ENCODE measurements around the gene ARHGEF19. TPM values are rescaled to one million over a fixed set of nuclear protein-coding genes. Genes with fewer than 3 reads are reported as not detected.
"Not testable (repeated sequence)": the region's sequence is repeated elsewhere in the genome, so short reads cannot be mapped to it uniquely, and the experiment has no call there.

ARHGEF19 gene
- total RNA-seq, 2 donors from 2014 or later: 14.8 to 17.5 TPM

- Mint-ChIP-seq H3K9me3 (no peaks in the 10 kb centered on the region), H3K4me1 (peaks cover 7% of the 10 kb centered on the region), H3K36me3 (ENCODE audit: low read depth) (no peaks in the 10 kb centered on the region), H3K27me3 (ENCODE audit: insufficient read depth) (peaks cover 50% of the 10 kb centered on the region), H3K4me3 (peak overlapping the region; percentile 51), H3K27ac (no peak overlapping the region)
- H3K27me3 ChIP-seq (ENCODE audit: control insufficient read depth, insufficient read depth, low read length, poor library complexity, severe bottlenecking): peaks cover 51% of the 10 kb centered on the region
- no peaks in the 10 kb centered on the region for H3K36me3 ChIP-seq (ENCODE audit: control insufficient read depth, insufficient read depth, low read length)
- 90 to 91% methylated on average over 12 of the region's 12 CpGs for WGBS, 2 experiments (ENCODE audit: insufficient coverage in 1 of 2, insufficient read length in 1 of 2)
- H3K4me1 ChIP-seq (ENCODE audit: control insufficient read depth, insufficient read depth, low read length): no peaks in the 10 kb centered on the region
- H3K9me3 ChIP-seq (ENCODE audit: control insufficient read depth, low read length): no peaks in the 10 kb centered on the region
- DNase-seq: no peak
- no peak for TF ChIP-seq CTCF (conservative IDR thresholded peaks at IDR 0.05)
- H3K9ac ChIP-seq (ENCODE audit: extremely low read depth, low read length, poor library complexity, severe bottlenecking): no peak overlapping the region
- no peak overlapping the region for H3K4me3 ChIP-seq (ENCODE audit: low read length)
- H3K27ac ChIP-seq (ENCODE audit: low read depth, low read length): no peak overlapping the region
These were observed 5.7 kb upstream of the ARHGEF19 start for GRCh38 chr1:16218014-16218673.

GRCh38 chr1:16217061-16217785, 4.8 kb upstream of the ARHGEF19 start:
- no peak for TF ChIP-seq CTCF (conservative IDR thresholded peaks at IDR 0.05)

GRCh38 chr1:16215882-16216753, 3.7 kb upstream of the ARHGEF19 start:
- peak overlapping the region; percentile 28 for H3K27ac Mint-ChIP-seq
- H3K4me3 Mint-ChIP-seq: peak overlapping the region; percentile 51
- H3K27me3 ChIP-seq (ENCODE audit: control insufficient read depth, insufficient read depth, low read length, poor library complexity, severe bottlenecking): peaks cover 40% of the 10 kb centered on the region
- peaks cover 14% of the 10 kb centered on the region for H3K4me1 Mint-ChIP-seq
- 23 to 25% methylated on average over 17 to 33 of the region's 33 CpGs for WGBS, 2 experiments (ENCODE audit: insufficient coverage in 1 of 2, insufficient read length in 1 of 2)
- no peak for TF ChIP-seq CTCF (conservative IDR thresholded peaks at IDR 0.05)
- no peaks in the 10 kb centered on the region for H3K9me3 ChIP-seq (ENCODE audit: control insufficient read depth, low read length)
- H3K9me3 Mint-ChIP-seq: no peaks in the 10 kb centered on the region
- no peak overlapping the region for H3K9ac ChIP-seq (ENCODE audit: extremely low read depth, low read length, poor library complexity, severe bottlenecking)
- no peaks in the 10 kb centered on the region for H3K4me1 ChIP-seq (ENCODE audit: control insufficient read depth, insufficient read depth, low read length)
- peak overlapping the region; percentile 82 for H3K4me3 ChIP-seq (ENCODE audit: low read length)
- H3K36me3 Mint-ChIP-seq (ENCODE audit: low read depth): no peaks in the 10 kb centered on the region
- no peak overlapping the region for H3K27ac ChIP-seq (ENCODE audit: low read depth, low read length)
- peaks cover 41% of the 10 kb centered on the region for H3K27me3 Mint-ChIP-seq (ENCODE audit: insufficient read depth)
- peak; percentile 99 for DNase-seq
- no peaks in the 10 kb centered on the region for H3K36me3 ChIP-seq (ENCODE audit: control insufficient read depth, insufficient read depth, low read length)

More at GRCh38 chr1:16217061-16217785, 4.8 kb upstream of the ARHGEF19 start:
- Mint-ChIP-seq H3K9me3 (no peaks in the 10 kb centered on the region), H3K4me3 (peak overlapping the region; percentile 51), H3K27ac (no peak overlapping the region), H3K36me3 (ENCODE audit: low read depth) (no peaks in the 10 kb centered on the region), H3K27me3 (ENCODE audit: insufficient read depth) (peaks cover 50% of the 10 kb centered on the region), H3K4me1 (peaks cover 14% of the 10 kb centered on the region)
- Histone ChIP-seq H3K27me3 (ENCODE audit: control insufficient read depth, insufficient read depth, low read length, poor library complexity, severe bottlenecking) (peaks cover 51% of the 10 kb centered on the region), H3K36me3 (ENCODE audit: control insufficient read depth, insufficient read depth, low read length) (no peaks in the 10 kb centered on the region), H3K9ac (ENCODE audit: extremely low read depth, low read length, poor library complexity, severe bottlenecking) (no peak overlapping the region), H3K9me3 (ENCODE audit: control insufficient read depth, low read length) (no peaks in the 10 kb centered on the region), H3K4me1 (ENCODE audit: control insufficient read depth, insufficient read depth, low read length) (no peaks in the 10 kb centered on the region), H3K27ac (ENCODE audit: low read depth, low read length) (no peak overlapping the region), H3K4me3 (ENCODE audit: low read length) (peak overlapping the region; percentile 82)
- 8 to 10% methylated on average over 24 to 46 of the region's 46 CpGs for WGBS, 2 experiments (ENCODE audit: insufficient coverage in 1 of 2, insufficient read length in 1 of 2)
- peak; percentile 100 for DNase-seq

GRCh38 chr1:16215240-16215639, 2.8 kb upstream of the ARHGEF19 start:
- H3K27ac ChIP-seq (ENCODE audit: low read depth, low read length); H3K9ac ChIP-seq (ENCODE audit: extremely low read depth, low read length, poor library complexity, severe bottlenecking); H3K4me3 ChIP-seq (ENCODE audit: low read length); DNase-seq; H3K36me3 ChIP-seq (ENCODE audit: control insufficient read depth, insufficient read depth, low read length); H3K9me3 ChIP-seq (ENCODE audit: control insufficient read depth, low read length); H3K4me1 ChIP-seq (ENCODE audit: control insufficient read depth, insufficient read depth, low read length); H3K9me3 Mint-ChIP-seq; H3K36me3 Mint-ChIP-seq (ENCODE audit: low read depth); H3K27ac Mint-ChIP-seq; H3K4me3 Mint-ChIP-seq: not testable (repeated sequence)
- H3K27me3 ChIP-seq (ENCODE audit: control insufficient read depth, insufficient read depth, low read length, poor library complexity, severe bottlenecking): peaks cover 34% of the 10 kb centered on the region
- Mint-ChIP-seq H3K4me1 (peaks cover 14% of the 10 kb centered on the region), H3K27me3 (ENCODE audit: insufficient read depth) (peaks cover 34% of the 10 kb centered on the region)
- WGBS, 2 experiments (ENCODE audit: insufficient coverage in 1 of 2, insufficient read length in 1 of 2): 92 to 96% methylated on average over 7 to 14 of the region's 14 CpGs
